WTC11 (cell line): Measurements from ENCODE around the gene RAP1GDS1.

Experiments used
- ELF4 ChIP-seq: sonication (generic); formaldehyde crosslinking; IDR thresholded peaks from 2 replicates; pipeline ENCODE4 v1.8.1; 2022; ENCODE audit warnings: low read depth, mild to moderate bottlenecking, moderate library complexity, missing genetic modification reagents
- GTF2I ChIP-seq: fragments of 250-450 bp; sonication (Bioruptor Pico); conservative IDR thresholded peaks from 2 replicates; pipeline ENCODE4 v1.4.0; 2021; ENCODE audit warnings: mild to moderate bottlenecking
- NFE2L1 ChIP-seq: sonication (generic); formaldehyde crosslinking; IDR thresholded peaks from 2 replicates; pipeline ENCODE4 v1.8.1; 2023; ENCODE audit warnings: missing genetic modification reagents
- NFYB ChIP-seq: sonication (generic); formaldehyde crosslinking; conservative IDR thresholded peaks from 2 replicates; pipeline ENCODE4 v1.8.0; 2022; ENCODE audit warnings: low read depth, missing genetic modification reagents
- SMAD3 ChIP-seq: sonication (generic); formaldehyde crosslinking; IDR thresholded peaks from 2 replicates; pipeline ENCODE4 v1.8.0; 2022; ENCODE audit warnings: missing genetic modification reagents, mild to moderate bottlenecking, borderline replicate concordance
- SP1 ChIP-seq: sonication (generic); formaldehyde crosslinking; conservative IDR thresholded peaks from 2 replicates; pipeline ENCODE4 v1.8.1; 2022; ENCODE audit warnings: missing genetic modification reagents
- TEAD1 ChIP-seq: sonication (generic); formaldehyde crosslinking; IDR thresholded peaks from 2 replicates; pipeline ENCODE4 v1.8.0; 2022; ENCODE audit warnings: mild to moderate bottlenecking, missing genetic modification reagents
- ZNF138 ChIP-seq: sonication (generic); formaldehyde crosslinking; conservative IDR thresholded peaks from 2 replicates; pipeline ENCODE4 v1.8.1; 2022; ENCODE audit warnings: mild to moderate bottlenecking, moderate library complexity, missing genetic modification reagents
- TF ChIP-seq, protein P1 (sequence below): fragments of 200-600 bp; IDR thresholded peaks from 2 replicates; pipeline ENCODE4 v1.8.0; 2022; ENCODE audit warnings: antibody characterized with exemption
- TF ChIP-seq, protein P2 (sequence below): sonication (generic); formaldehyde crosslinking; IDR thresholded peaks from 2 replicates; pipeline ENCODE4 v1.8.1; 2023; ENCODE audit warnings: mild to moderate bottlenecking, missing genetic modification reagents
- TF ChIP-seq, protein P3 (sequence below): sonication (generic); formaldehyde crosslinking; IDR thresholded peaks from 2 replicates; pipeline ENCODE4 v1.8.0; 2022; ENCODE audit warnings: mild to moderate bottlenecking, missing genetic modification reagents
- TF ChIP-seq, protein P4 (sequence below): sonication (generic); formaldehyde crosslinking; IDR thresholded peaks from 2 replicates; pipeline ENCODE4 v1.8.1; 2023; ENCODE audit warnings: mild to moderate bottlenecking, missing genetic modification reagents, moderate library complexity
- TF ChIP-seq, protein P5 (sequence below): sonication (generic); formaldehyde crosslinking; IDR thresholded peaks from 2 replicates; pipeline ENCODE4 v1.8.1; 2023; ENCODE audit warnings: mild to moderate bottlenecking, missing genetic modification reagents, moderate library complexity
- TF ChIP-seq, protein P6 (sequence below): sonication (generic); formaldehyde crosslinking; IDR thresholded peaks from 2 replicates; pipeline ENCODE4 v1.8.0; 2022; ENCODE audit warnings: mild to moderate bottlenecking, missing genetic modification reagents

DNA sequence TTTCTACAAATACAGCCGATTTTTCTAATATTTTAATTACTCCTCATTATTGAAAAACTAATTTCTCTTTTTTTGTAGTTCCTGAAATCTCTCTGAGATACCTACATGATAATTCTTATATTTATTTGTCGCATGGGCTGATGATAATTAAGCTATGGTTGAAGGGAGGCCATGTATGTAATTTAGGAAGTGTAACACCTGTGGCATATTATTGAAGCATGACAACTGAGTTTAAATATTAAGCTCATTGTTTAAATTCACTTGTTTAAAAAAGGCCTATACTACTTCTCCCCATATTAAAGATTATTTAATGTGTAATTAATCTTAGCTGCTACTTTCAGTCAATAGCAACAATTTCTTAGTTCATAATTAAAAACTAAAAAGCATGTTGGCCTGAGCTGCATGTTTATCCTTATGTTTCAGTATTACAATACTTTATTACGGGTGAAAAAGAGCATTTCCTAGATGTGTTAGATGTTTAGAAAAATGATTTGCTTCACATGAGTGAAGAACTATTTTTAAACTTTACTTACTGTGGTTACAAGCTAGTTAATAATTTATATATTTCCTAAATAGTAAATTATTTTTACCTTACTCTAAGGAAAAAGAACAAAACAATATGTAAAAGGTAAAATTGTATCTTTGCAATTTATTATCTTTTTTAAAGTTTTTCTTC, 122.4 kb downstream of the RAP1GDS1 start:
- TF ChIP-seq NFE2L1 (CRISPR knock-in tag) = no peak
- TF ChIP-seq, protein P1, sequence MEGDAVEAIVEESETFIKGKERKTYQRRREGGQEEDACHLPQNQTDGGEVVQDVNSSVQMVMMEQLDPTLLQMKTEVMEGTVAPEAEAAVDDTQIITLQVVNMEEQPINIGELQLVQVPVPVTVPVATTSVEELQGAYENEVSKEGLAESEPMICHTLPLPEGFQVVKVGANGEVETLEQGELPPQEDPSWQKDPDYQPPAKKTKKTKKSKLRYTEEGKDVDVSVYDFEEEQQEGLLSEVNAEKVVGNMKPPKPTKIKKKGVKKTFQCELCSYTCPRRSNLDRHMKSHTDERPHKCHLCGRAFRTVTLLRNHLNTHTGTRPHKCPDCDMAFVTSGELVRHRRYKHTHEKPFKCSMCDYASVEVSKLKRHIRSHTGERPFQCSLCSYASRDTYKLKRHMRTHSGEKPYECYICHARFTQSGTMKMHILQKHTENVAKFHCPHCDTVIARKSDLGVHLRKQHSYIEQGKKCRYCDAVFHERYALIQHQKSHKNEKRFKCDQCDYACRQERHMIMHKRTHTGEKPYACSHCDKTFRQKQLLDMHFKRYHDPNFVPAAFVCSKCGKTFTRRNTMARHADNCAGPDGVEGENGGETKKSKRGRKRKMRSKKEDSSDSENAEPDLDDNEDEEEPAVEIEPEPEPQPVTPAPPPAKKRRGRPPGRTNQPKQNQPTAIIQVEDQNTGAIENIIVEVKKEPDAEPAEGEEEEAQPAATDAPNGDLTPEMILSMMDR = no peak
- TF ChIP-seq NFYB (CRISPR knock-in tag) = no peak
- TF ChIP-seq, protein P2, sequence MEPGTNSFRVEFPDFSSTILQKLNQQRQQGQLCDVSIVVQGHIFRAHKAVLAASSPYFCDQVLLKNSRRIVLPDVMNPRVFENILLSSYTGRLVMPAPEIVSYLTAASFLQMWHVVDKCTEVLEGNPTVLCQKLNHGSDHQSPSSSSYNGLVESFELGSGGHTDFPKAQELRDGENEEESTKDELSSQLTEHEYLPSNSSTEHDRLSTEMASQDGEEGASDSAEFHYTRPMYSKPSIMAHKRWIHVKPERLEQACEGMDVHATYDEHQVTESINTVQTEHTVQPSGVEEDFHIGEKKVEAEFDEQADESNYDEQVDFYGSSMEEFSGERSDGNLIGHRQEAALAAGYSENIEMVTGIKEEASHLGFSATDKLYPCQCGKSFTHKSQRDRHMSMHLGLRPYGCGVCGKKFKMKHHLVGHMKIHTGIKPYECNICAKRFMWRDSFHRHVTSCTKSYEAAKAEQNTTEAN (CRISPR knock-in tag) = no peak
- TF ChIP-seq SMAD3 (CRISPR knock-in tag) = no peak
- TF ChIP-seq, protein P3, sequence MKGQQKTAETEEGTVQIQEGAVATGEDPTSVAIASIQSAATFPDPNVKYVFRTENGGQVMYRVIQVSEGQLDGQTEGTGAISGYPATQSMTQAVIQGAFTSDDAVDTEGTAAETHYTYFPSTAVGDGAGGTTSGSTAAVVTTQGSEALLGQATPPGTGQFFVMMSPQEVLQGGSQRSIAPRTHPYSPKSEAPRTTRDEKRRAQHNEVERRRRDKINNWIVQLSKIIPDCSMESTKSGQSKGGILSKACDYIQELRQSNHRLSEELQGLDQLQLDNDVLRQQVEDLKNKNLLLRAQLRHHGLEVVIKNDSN = no peak
- TF ChIP-seq ELF4 (CRISPR knock-in tag) = no peak
- TF ChIP-seq, protein P4, sequence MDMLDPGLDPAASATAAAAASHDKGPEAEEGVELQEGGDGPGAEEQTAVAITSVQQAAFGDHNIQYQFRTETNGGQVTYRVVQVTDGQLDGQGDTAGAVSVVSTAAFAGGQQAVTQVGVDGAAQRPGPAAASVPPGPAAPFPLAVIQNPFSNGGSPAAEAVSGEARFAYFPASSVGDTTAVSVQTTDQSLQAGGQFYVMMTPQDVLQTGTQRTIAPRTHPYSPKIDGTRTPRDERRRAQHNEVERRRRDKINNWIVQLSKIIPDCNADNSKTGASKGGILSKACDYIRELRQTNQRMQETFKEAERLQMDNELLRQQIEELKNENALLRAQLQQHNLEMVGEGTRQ (CRISPR knock-in tag) = no peak
- TF ChIP-seq, protein P5, sequence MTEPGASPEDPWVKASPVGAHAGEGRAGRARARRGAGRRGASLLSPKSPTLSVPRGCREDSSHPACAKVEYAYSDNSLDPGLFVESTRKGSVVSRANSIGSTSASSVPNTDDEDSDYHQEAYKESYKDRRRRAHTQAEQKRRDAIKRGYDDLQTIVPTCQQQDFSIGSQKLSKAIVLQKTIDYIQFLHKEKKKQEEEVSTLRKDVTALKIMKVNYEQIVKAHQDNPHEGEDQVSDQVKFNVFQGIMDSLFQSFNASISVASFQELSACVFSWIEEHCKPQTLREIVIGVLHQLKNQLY = no peak
- TF ChIP-seq TEAD1 (CRISPR knock-in tag) = no peak
- TF ChIP-seq GTF2I (CRISPR knock-in tag) = no peak
- TF ChIP-seq SP1 (CRISPR knock-in tag) = no peak
- TF ChIP-seq, protein P6, sequence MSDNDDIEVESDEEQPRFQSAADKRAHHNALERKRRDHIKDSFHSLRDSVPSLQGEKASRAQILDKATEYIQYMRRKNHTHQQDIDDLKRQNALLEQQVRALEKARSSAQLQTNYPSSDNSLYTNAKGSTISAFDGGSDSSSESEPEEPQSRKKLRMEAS (CRISPR knock-in tag) = no peak
- no peak for TF ChIP-seq ZNF138 (CRISPR knock-in tag)
